Chondrocyte (in vitro differentiated cells): Measurements from ENCODE around the gene POLN. TPM values are rescaled to one million over a fixed set of nuclear protein-coding genes. Genes with fewer than 3 reads are reported as not detected.

Experiments
- DNase-seq: peaks from one replicate; pipeline ENCODE4 v3.0.0; 2021; ENCODE audit warnings: mixed read lengths, low spot score
- H3K27ac Mint-ChIP-seq: one replicate; pipeline ENCODE4 v1.8.0; 2021; ENCODE audit warnings: mild to moderate bottlenecking, moderate library complexity, mixed read lengths; ENCODE audit not compliant: unreplicated experiment
- H3K27me3 Mint-ChIP-seq: 2 replicates; pipeline ENCODE4 v1.8.0; 2021; ENCODE audit warnings: low read depth, mixed read lengths
- H3K36me3 Mint-ChIP-seq: 2 replicates; pipeline ENCODE4 v1.8.0; 2021; ENCODE audit warnings: low read depth, mixed read lengths
- H3K4me1 Mint-ChIP-seq: 2 replicates; pipeline ENCODE4 v1.8.0; 2021; ENCODE audit warnings: low read depth, mild to moderate bottlenecking, mixed read lengths
- H3K4me3 Mint-ChIP-seq: one replicate; pipeline ENCODE4 v1.8.0; 2021; ENCODE audit warnings: mild to moderate bottlenecking, moderate library complexity, mixed read lengths; ENCODE audit not compliant: unreplicated experiment
- H3K9me3 Mint-ChIP-seq: 2 replicates; pipeline ENCODE4 v1.8.0; 2021; ENCODE audit warnings: low read depth, mixed read lengths
- total RNA-seq: library from RNA; stranded (reverse); gene quantifications from 3 replicates; pipeline ENCODE4 v1.2.1, GENCODE V29; 2021
- TF ChIP-seq, protein P1 (sequence below): fragments of 200-600 bp; sonication (generic); IDR thresholded peaks from 2 replicates; pipeline ENCODE4 v1.5.0; 2021; ENCODE audit warnings: antibody characterized with exemption, mild to moderate bottlenecking, moderate library complexity

Gene POLN
- total RNA-seq, 1 donor from 2014 or later: 5.5 TPM

DNA sequence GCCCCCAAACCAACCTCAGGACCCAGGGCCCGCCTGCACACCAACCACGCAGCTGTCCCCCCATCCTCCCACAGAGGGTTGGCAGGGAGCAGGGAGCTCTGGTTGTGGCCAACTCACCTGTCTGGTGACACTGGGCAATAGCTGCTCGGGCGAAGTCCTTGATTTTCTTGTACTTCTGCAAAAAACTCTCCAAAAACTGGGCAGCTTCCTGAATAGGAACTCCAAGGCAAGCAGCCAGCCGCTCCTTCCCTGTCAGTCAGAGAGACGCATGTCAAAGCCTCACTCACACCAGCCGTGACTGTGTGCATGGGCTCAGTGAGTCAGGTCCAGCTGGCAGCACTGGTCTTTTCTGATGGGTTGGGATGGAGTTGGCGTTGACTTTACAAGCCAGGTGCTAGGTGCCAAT is 156.4 kb downstream of the POLN start:
- Mint-ChIP-seq H3K4me1 (peaks cover 3% of the 10 kb centered on the region), H3K9me3 (peaks cover 7% of the 10 kb centered on the region), H3K4me3 (no peak overlapping the region), H3K27me3 (no peaks in the 10 kb centered on the region), H3K36me3 (peaks cover 10% of the 10 kb centered on the region), H3K27ac (no peak overlapping the region)
- DNase-seq: peak; percentile 43
- TF ChIP-seq, protein P1, sequence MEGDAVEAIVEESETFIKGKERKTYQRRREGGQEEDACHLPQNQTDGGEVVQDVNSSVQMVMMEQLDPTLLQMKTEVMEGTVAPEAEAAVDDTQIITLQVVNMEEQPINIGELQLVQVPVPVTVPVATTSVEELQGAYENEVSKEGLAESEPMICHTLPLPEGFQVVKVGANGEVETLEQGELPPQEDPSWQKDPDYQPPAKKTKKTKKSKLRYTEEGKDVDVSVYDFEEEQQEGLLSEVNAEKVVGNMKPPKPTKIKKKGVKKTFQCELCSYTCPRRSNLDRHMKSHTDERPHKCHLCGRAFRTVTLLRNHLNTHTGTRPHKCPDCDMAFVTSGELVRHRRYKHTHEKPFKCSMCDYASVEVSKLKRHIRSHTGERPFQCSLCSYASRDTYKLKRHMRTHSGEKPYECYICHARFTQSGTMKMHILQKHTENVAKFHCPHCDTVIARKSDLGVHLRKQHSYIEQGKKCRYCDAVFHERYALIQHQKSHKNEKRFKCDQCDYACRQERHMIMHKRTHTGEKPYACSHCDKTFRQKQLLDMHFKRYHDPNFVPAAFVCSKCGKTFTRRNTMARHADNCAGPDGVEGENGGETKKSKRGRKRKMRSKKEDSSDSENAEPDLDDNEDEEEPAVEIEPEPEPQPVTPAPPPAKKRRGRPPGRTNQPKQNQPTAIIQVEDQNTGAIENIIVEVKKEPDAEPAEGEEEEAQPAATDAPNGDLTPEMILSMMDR: no peak

DNA sequence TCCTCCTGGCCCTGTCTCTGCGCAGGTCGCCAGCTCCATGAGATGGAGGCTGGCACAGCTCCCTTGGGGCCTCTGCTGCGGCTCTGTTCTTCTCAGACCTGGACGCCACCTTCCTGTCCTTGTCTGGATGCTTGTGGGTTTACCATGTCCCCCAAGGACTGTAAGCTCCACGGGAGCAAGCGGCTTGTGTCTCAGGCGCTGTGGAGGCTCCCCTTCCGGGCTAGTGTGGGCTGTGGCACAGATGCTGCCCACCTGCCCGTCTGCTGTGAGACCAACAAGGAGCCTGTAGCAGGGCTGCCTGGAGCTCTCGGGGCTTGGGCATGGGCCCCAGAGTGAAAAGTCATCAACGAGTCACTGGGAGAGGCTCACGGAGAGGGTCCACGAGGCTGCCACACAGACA is 157.6 kb downstream of the POLN start:
- Mint-ChIP-seq H3K4me3 (no peak overlapping the region), H3K27me3 (no peaks in the 10 kb centered on the region), H3K36me3 (peaks cover 8% of the 10 kb centered on the region), H3K9me3 (peaks cover 7% of the 10 kb centered on the region), H3K27ac (no peak overlapping the region), H3K4me1 (no peaks in the 10 kb centered on the region)
- TF ChIP-seq, protein P1: no peak
- peak; percentile 68 for DNase-seq

DNA sequence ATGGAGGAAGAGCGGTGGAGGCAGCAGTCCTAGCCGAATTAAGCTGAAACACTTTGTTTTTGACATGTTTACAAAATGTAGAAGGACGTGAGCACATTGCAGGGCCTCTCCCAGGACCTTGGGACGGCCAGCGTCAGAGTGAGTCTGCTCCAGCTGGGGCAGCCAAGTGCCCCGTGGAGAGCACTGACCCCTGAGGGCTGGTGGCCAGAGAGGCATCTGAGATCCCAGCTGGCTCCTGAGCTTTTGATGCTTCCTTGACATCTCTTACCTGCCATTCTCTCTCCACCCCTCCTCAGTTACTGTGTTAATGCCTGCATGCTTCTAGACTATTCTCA is 158.1 kb downstream of the POLN start:
- peaks cover 7% of the 10 kb centered on the region for H3K9me3 Mint-ChIP-seq
- H3K27me3 Mint-ChIP-seq: no peaks in the 10 kb centered on the region
- TF ChIP-seq, protein P1: no peak
- peak; percentile 58 for DNase-seq
- no peaks in the 10 kb centered on the region for H3K4me1 Mint-ChIP-seq
- no peak overlapping the region for H3K27ac Mint-ChIP-seq
- peaks cover 8% of the 10 kb centered on the region for H3K36me3 Mint-ChIP-seq
- H3K4me3 Mint-ChIP-seq: no peak overlapping the region

DNA sequence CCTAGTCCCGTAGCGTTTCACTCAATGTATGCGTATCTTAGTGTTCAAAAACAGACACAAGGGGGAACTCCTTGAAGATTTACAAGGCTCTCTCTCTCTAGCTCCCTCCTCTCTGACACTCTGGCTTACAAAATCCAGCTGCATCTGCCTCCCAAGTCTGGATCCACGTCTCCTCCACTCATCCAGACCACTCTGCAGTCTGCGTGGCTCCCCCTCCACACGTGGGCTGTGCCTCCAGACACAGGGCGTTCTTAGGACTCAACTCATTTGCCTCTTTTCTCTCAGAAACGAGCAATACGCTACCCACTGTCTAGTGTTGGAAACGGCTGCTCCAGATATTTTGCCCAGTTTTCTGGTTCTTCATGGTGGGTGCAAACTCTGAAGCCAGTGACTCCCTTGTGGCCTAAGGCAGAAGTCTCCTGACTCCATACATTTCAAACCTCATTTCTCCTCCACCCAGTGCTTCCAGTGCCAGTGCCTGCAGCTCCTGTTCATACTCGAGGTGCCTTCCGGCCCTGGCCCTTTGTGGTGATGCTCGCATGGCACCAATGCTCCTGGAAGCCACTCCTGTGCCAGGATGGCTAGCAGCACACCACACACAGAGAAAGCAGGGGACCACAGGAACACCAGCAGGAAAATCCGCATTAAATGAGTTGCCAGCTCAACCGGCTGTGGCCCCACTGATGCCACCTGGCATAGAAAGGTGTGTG is 158.7 kb downstream of the POLN start:
- H3K4me1 Mint-ChIP-seq: no peaks in the 10 kb centered on the region
- peak; percentile 27 for DNase-seq
- H3K27ac Mint-ChIP-seq: no peak overlapping the region
- H3K4me3 Mint-ChIP-seq: no peak overlapping the region
- TF ChIP-seq, protein P1: no peak
- H3K9me3 Mint-ChIP-seq: peaks cover 7% of the 10 kb centered on the region
- no peaks in the 10 kb centered on the region for H3K27me3 Mint-ChIP-seq
- H3K36me3 Mint-ChIP-seq: peaks cover 8% of the 10 kb centered on the region

DNA sequence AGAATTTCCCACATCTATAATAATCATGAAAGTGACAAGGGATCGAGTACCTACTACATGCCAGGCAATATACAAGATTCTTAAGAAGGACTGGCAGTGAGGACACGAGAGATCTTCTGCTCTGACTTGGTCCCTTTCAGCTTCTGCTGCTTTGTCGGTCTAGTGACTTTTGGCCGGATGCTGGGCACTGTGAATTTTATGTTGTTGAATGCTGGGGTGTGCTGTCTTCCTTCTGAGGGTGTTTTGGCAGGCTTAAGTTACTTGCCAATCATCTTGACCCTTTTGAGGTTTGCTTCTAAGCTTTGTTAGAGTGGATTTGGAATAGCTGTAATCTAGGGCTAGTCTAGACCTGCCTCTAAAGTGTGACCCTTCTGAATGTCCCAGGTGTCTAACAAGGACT is 159.3 kb downstream of the POLN start:
- DNase-seq: no peak
- peaks cover 6% of the 10 kb centered on the region for H3K9me3 Mint-ChIP-seq
- H3K27me3 Mint-ChIP-seq: no peaks in the 10 kb centered on the region
- no peaks in the 10 kb centered on the region for H3K4me1 Mint-ChIP-seq
- peaks cover 8% of the 10 kb centered on the region for H3K36me3 Mint-ChIP-seq
- H3K27ac Mint-ChIP-seq: no peak overlapping the region
- TF ChIP-seq, protein P1: no peak
- H3K4me3 Mint-ChIP-seq: no peak overlapping the region
